ENCODE measurements around the gene HSD17B3. TPM values are rescaled to one million over a fixed set of nuclear protein-coding genes. Genes with fewer than 3 reads are reported as not detected.
"Not testable (repeated sequence)": the region's sequence is repeated elsewhere in the genome, so short reads cannot be mapped to it uniquely, and the experiment has no call there.

HSD17B3 gene
- total RNA-seq, 1 donor from 2014 or later, result not detected

- Mint-ChIP-seq H3K4me3 (no peak overlapping the region), H3K27me3 (ENCODE audit: insufficient read depth) (peaks cover 2% of the 10 kb centered on the region), H3K4me1 (ENCODE audit: low read depth) (no peaks in the 10 kb centered on the region), H3K27ac (no peak overlapping the region), H3K9me3 (no peaks in the 10 kb centered on the region), H3K36me3 (ENCODE audit: low read depth) (no peaks in the 10 kb centered on the region)
- DNase-seq (ENCODE audit: low spot score), result no peak
- intact Hi-C loops (cut with micrococcal nuclease), result no loop called here
Measured at GRCh38 chr9:96199006-96199405, 103.0 kb downstream of the HSD17B3 start.

- no peak overlapping the region for H3K4me3 Mint-ChIP-seq
- no peaks in the 10 kb centered on the region for H3K4me1 Mint-ChIP-seq (ENCODE audit: low read depth)
- H3K36me3 Mint-ChIP-seq (ENCODE audit: low read depth), result no peaks in the 10 kb centered on the region
- peaks cover 10% of the 10 kb centered on the region for H3K27me3 Mint-ChIP-seq (ENCODE audit: insufficient read depth)
- DNase-seq (ENCODE audit: low spot score), result no peak
- intact Hi-C loops (cut with micrococcal nuclease), result no loop called here
- H3K9me3 Mint-ChIP-seq, result peaks cover 20% of the 10 kb centered on the region
- no peak overlapping the region for H3K27ac Mint-ChIP-seq
Measured at GRCh38 chr9:96195541-96195940, 106.4 kb downstream of the HSD17B3 start.

- Mint-ChIP-seq H3K9me3 (peaks cover 25% of the 10 kb centered on the region), H3K27ac (no peak overlapping the region), H3K4me1 (ENCODE audit: low read depth) (no peaks in the 10 kb centered on the region), H3K36me3 (ENCODE audit: low read depth) (no peaks in the 10 kb centered on the region), H3K4me3 (no peak overlapping the region), H3K27me3 (ENCODE audit: insufficient read depth) (peaks cover 10% of the 10 kb centered on the region)
- no peak for DNase-seq (ENCODE audit: low spot score)
- intact Hi-C loops (cut with micrococcal nuclease), result no loop called here
Measured at GRCh38 chr9:96193236-96193755, 108.7 kb downstream of the HSD17B3 start.

- intact Hi-C loops (cut with micrococcal nuclease), result no loop called here
- H3K4me3 Mint-ChIP-seq, result no peak overlapping the region
- no peaks in the 10 kb centered on the region for H3K4me1 Mint-ChIP-seq (ENCODE audit: low read depth)
Measured at GRCh38 chr9:96192710-96193109, 109.3 kb downstream of the HSD17B3 start.

GRCh38 chr9:96189995-96190394, 112.0 kb downstream of the HSD17B3 start:
- Mint-ChIP-seq H3K4me3 (no peak overlapping the region), H3K4me1 (ENCODE audit: low read depth) (no peaks in the 10 kb centered on the region), H3K27me3 (ENCODE audit: insufficient read depth) (peaks cover 17% of the 10 kb centered on the region), H3K9me3 (peaks cover 36% of the 10 kb centered on the region), H3K36me3 (ENCODE audit: low read depth) (peaks cover 1% of the 10 kb centered on the region), H3K27ac (no peak overlapping the region)
- no peak for DNase-seq (ENCODE audit: low spot score)
- intact Hi-C loops (cut with micrococcal nuclease), result no loop called here

More at GRCh38 chr9:96192710-96193109, 109.3 kb downstream of the HSD17B3 start:
- DNase-seq (ENCODE audit: low spot score), result no peak
- Mint-ChIP-seq H3K27me3 (ENCODE audit: insufficient read depth) (peaks cover 10% of the 10 kb centered on the region), H3K9me3 (peaks cover 25% of the 10 kb centered on the region), H3K27ac (no peak overlapping the region), H3K36me3 (ENCODE audit: low read depth) (no peaks in the 10 kb centered on the region)

GRCh38 chr9:96189581-96189980, 112.4 kb downstream of the HSD17B3 start:
- DNase-seq (ENCODE audit: low spot score); intact Hi-C loops (cut with micrococcal nuclease); H3K36me3 Mint-ChIP-seq (ENCODE audit: low read depth); H3K4me1 Mint-ChIP-seq (ENCODE audit: low read depth); H3K4me3 Mint-ChIP-seq; H3K27ac Mint-ChIP-seq: not testable (repeated sequence)
- H3K27me3 Mint-ChIP-seq (ENCODE audit: insufficient read depth), result peaks cover 17% of the 10 kb centered on the region
- peaks cover 36% of the 10 kb centered on the region for H3K9me3 Mint-ChIP-seq

- intact Hi-C loops (cut with micrococcal nuclease), result no loop called here
- Mint-ChIP-seq H3K4me3 (no peak overlapping the region), H3K9me3 (peaks cover 36% of the 10 kb centered on the region), H3K27ac (no peak overlapping the region), H3K4me1 (ENCODE audit: low read depth) (no peaks in the 10 kb centered on the region), H3K27me3 (ENCODE audit: insufficient read depth) (peaks cover 16% of the 10 kb centered on the region), H3K36me3 (ENCODE audit: low read depth) (peaks cover 1% of the 10 kb centered on the region)
- DNase-seq (ENCODE audit: low spot score), result no peak
Measured at GRCh38 chr9:96188571-96188970, 113.4 kb downstream of the HSD17B3 start.

- H3K27ac Mint-ChIP-seq, result no peak overlapping the region
- peaks cover 1% of the 10 kb centered on the region for H3K36me3 Mint-ChIP-seq (ENCODE audit: low read depth)
- H3K27me3 Mint-ChIP-seq (ENCODE audit: insufficient read depth), result peaks cover 11% of the 10 kb centered on the region
- no peak for DNase-seq (ENCODE audit: low spot score)
- H3K4me1 Mint-ChIP-seq (ENCODE audit: low read depth), result no peaks in the 10 kb centered on the region
- no peak overlapping the region for H3K4me3 Mint-ChIP-seq
- intact Hi-C loops (cut with micrococcal nuclease), result no loop called here
- H3K9me3 Mint-ChIP-seq, result peaks cover 27% of the 10 kb centered on the region
Measured at GRCh38 chr9:96187151-96187555, 114.8 kb downstream of the HSD17B3 start.

- peaks cover 15% of the 10 kb centered on the region for H3K27me3 Mint-ChIP-seq (ENCODE audit: insufficient read depth)
- H3K4me1 Mint-ChIP-seq (ENCODE audit: low read depth), result no peaks in the 10 kb centered on the region
- DNase-seq (ENCODE audit: low spot score), result no peak
- H3K27ac Mint-ChIP-seq, result no peak overlapping the region
- H3K4me3 Mint-ChIP-seq, result no peak overlapping the region
- H3K36me3 Mint-ChIP-seq (ENCODE audit: low read depth), result peaks cover 1% of the 10 kb centered on the region
- H3K9me3 Mint-ChIP-seq, result peaks cover 23% of the 10 kb centered on the region
- intact Hi-C loops (cut with micrococcal nuclease), result no loop called here
Measured at GRCh38 chr9:96186591-96187011, 115.4 kb downstream of the HSD17B3 start.

- Mint-ChIP-seq H3K27ac (no peak overlapping the region), H3K9me3 (peaks cover 17% of the 10 kb centered on the region), H3K36me3 (ENCODE audit: low read depth) (peaks cover 1% of the 10 kb centered on the region), H3K27me3 (ENCODE audit: insufficient read depth) (peaks cover 20% of the 10 kb centered on the region), H3K4me3 (no peak overlapping the region), H3K4me1 (ENCODE audit: low read depth) (no peaks in the 10 kb centered on the region)
- no peak for DNase-seq (ENCODE audit: low spot score)
- intact Hi-C loops (cut with micrococcal nuclease), result no loop called here
Measured at GRCh38 chr9:96185518-96186156, 116.3 kb downstream of the HSD17B3 start.

Other genes with a start within 250 kb of the HSD17B3 start
- 7.9 and 8.5 TPM in 2 replicates for gene SLC35D2, start 81.5 kb upstream of the HSD17B3 start, total RNA-seq
- 21.8 and 22.0 TPM in 2 replicates for gene ZNF367, start 116.2 kb upstream of the HSD17B3 start, total RNA-seq
- 10.8 and 11.1 TPM in 2 replicates for gene HABP4, start 148.0 kb upstream of the HSD17B3 start, total RNA-seq

Measured in activated T-helper 1 cell treated with anti-CD3 and anti-CD28 coated beads, Interleukin-12 subunit alpha, Interleukin-12 subunit beta, Interleukin-2, Interleukin-4 antibody, amounts not matched to agents 30 ng/mL and 10 ng/mL and 1 ng/mL, durations not matched to agents 14 hours and 24 hours and 36 hours (primary cell).